ENCODE data around the gene CSNK2A2.

Gene CSNK2A2

DNA sequence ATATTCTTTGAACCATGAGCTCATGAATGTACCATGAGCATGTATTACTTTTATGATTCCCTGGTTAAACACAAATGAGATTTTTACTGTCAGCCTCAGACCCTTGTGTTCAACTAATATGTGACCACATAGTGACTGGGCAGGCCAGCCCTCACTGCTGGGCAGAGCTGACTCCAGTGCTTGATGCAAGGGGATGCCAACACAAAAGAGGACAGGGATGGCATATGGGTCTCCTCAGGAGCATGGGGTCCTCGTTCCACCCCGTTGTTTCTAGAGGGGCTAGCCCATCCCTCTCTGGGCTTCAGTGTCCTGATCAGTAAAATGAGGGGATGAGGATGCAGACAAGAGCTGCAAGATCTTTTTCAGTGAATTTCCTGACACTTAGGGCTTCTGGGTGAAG, 88.0 kb downstream of the CSNK2A2 start:
- TF ChIP-seq CTCF (conservative IDR thresholded peaks at IDR 0.05; ENCODE audit: control insufficient read depth, insufficient read depth, low read depth, low read length), result no peak
- no peak overlapping the region for H3K4me3 ChIP-seq (ENCODE audit: control insufficient read depth, low read depth, low read length)
- no peak for DNase-seq (ENCODE audit: low read depth)

GRCh38 chr16:58109330-58109729, 88.6 kb downstream of the CSNK2A2 start:
- no peak for DNase-seq (ENCODE audit: low read depth)
- no peak for TF ChIP-seq CTCF (conservative IDR thresholded peaks at IDR 0.05; ENCODE audit: control insufficient read depth, insufficient read depth, low read depth, low read length)
- H3K4me3 ChIP-seq (ENCODE audit: control insufficient read depth, low read depth, low read length), result no peak overlapping the region
